Stomach smooth muscle (tissue), 2 donors: ENCODE data around the gene ZC3HAV1L.

Experiments used
- H3K27ac ChIP-seq: one replicate; pipeline ENCODE4 v1.7.0; 2013; ENCODE audit warnings: mild to moderate bottlenecking, low read length, inconsistent platforms
- H3K27me3 ChIP-seq, 2 donors: one replicate each; pipeline ENCODE4 v1.7.0; 2013; ENCODE audit warnings: low read length in 2 of 2; ENCODE audit not compliant: insufficient read depth in 2 of 2, control insufficient read depth in 1 of 2
- H3K36me3 ChIP-seq, 2 donors: one replicate each; pipeline ENCODE4 v1.7.0; 2013; ENCODE audit warnings: low read length in 2 of 2; ENCODE audit not compliant: control insufficient read depth in 2 of 2, insufficient read depth in 2 of 2
- H3K4me1 ChIP-seq: one replicate; pipeline ENCODE4 v1.7.0; 2013; ENCODE audit warnings: low read length; ENCODE audit not compliant: control insufficient read depth, insufficient read depth
- H3K4me3 ChIP-seq, 2 donors: one replicate each; pipeline ENCODE4 v1.7.0; 2013; ENCODE audit warnings: low read length in 2 of 2
- H3K9ac ChIP-seq, 2 donors: one replicate each; pipeline ENCODE4 v1.7.0; 2013; ENCODE audit warnings: low read length in 2 of 2, mild to moderate bottlenecking in 1 of 2
- H3K9me3 ChIP-seq, 2 donors: one replicate each; pipeline ENCODE4 v1.7.0; 2013; ENCODE audit warnings: low read length in 2 of 2; ENCODE audit not compliant: control insufficient read depth in 2 of 2
- donor health status: healthy.
- donor health status: Pancreatic carcinoma.

Gene ZC3HAV1L

DNA sequence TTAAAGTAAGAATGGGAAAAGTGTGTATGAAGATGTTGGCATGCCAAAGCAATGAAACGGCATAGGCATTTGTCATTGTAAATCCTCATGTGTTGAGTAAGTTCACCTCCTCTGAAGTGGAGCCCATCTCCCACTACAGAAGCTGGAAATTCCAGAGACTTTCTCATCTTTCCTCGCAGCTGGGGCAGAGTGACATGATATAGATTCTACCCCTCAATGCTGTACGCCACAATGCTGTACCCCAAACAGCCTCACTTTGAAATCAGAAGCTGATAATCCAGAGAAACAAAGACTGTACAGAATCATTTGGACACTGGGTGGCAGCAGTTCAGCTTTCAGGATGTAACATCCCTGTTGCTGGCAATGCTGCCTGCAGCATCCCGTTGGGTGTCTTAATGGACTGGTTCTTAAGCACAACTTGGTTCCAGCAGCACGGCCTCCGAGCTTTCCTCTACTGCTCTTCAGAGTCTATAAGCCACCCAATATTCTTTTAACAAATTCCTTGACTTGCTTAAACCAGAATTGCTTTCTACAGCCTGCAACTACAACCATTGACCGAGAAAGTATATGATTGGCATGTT, 18.8 kb downstream of the ZC3HAV1L start:
- Histone ChIP-seq H3K27me3 (no peaks in the 10 kb centered on the region), H3K27ac (no peak overlapping the region), H3K4me1 (no peaks in the 10 kb centered on the region), H3K9ac (no peak overlapping the region), H3K4me3 (no peak overlapping the region), H3K9me3 (no peaks in the 10 kb centered on the region), H3K36me3 (peaks cover 0 to 2% of the 10 kb centered on the region in 2 donors)

DNA sequence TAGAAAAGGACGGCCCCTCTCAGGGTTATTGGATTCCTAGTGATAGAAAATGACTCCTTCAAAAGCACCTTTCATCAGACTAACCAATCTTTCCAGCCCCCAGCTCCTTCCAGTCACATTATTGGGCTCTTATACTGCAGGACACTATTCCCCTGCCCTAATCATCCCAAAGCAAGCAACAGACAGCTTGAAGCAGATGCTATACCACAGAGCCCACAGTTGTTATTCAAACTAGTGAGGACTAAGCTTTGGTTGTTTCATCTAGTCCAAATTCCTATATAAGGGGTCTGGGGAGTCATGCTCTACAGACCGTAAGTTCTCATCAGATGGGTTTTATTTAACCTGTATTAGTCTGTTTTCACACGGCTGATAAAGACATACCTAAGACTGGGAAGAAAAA, 24.5 kb downstream of the ZC3HAV1L start:
- Histone ChIP-seq H3K9ac (no peak overlapping the region), H3K4me1 (no peaks in the 10 kb centered on the region), H3K4me3 (no peak overlapping the region), H3K9me3 (no peaks in the 10 kb centered on the region), H3K27ac (no peak overlapping the region), H3K27me3 (no peaks in the 10 kb centered on the region), H3K36me3 (no peaks in the 10 kb centered on the region)

DNA sequence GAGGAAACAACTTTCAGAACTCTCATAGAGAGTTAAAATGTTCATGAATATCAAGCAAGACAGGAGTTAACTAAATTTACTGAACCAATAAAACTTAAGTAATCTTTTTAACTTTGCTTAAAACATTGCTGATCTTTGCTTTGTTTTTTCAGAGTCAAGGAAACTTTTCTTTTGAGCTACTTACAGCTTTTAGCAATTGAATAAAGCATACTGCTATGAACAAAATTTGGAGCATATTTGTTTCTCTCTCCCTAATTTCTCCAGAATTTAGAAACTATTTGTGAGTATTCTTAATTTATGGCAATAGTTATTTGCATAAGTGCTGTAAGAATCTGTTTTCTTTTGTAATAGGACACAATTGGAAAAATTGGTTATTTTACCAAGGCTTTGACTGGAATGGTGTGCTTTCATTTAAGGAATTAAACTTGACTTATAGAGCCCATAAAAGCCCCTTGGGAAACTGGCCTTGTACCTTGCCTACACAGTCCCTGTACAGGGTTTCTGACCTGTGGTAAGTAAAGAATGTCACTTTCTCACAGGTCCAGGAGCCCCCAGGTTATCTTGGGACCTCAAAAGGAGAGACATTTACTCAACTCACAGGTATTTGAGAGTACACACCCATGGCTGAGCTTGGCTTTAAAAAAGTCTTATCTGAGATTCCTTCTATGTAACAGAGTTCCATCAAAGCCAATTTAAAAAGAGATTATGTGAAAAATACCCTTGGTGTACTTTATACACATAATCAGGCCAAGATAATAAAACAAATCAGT, 31.3 kb downstream of the ZC3HAV1L start:
- no peak overlapping the region for H3K27ac ChIP-seq
- H3K36me3 ChIP-seq, result no peaks in the 10 kb centered on the region

DNA sequence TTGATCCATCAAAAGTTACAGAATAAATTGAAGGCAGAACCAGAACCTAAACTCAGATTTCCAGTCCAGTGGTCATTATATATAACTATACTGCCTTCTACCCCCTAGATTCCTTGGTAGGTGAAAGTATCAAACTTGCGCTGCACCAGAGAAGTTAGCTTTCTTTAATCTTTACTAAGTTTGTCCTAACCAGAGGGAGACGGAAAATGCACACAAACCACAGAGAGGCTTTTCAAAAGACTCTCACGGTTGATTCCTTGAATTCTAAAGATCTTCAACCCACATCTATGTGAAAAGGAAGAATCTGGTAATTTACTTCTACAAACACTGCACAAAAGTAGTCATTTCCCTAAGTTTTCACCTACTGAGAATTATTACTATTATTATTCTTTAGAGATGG, 36.4 kb downstream of the ZC3HAV1L start:
- H3K4me1 ChIP-seq, result no peaks in the 10 kb centered on the region
- no peak overlapping the region for H3K27ac ChIP-seq
- H3K9me3 ChIP-seq, result no peaks in the 10 kb centered on the region
- H3K4me3 ChIP-seq, result no peak overlapping the region
- no peaks in the 10 kb centered on the region for H3K27me3 ChIP-seq
- H3K9ac ChIP-seq, result no peak overlapping the region
- H3K36me3 ChIP-seq, result no peaks in the 10 kb centered on the region

More for the DNA sequence above, 31.3 kb downstream of the ZC3HAV1L start:
- H3K9ac ChIP-seq, result no peak overlapping the region
- no peaks in the 10 kb centered on the region for H3K27me3 ChIP-seq
- H3K9me3 ChIP-seq, result no peaks in the 10 kb centered on the region
- H3K4me3 ChIP-seq, result no peak overlapping the region
- H3K4me1 ChIP-seq, result no peaks in the 10 kb centered on the region

DNA sequence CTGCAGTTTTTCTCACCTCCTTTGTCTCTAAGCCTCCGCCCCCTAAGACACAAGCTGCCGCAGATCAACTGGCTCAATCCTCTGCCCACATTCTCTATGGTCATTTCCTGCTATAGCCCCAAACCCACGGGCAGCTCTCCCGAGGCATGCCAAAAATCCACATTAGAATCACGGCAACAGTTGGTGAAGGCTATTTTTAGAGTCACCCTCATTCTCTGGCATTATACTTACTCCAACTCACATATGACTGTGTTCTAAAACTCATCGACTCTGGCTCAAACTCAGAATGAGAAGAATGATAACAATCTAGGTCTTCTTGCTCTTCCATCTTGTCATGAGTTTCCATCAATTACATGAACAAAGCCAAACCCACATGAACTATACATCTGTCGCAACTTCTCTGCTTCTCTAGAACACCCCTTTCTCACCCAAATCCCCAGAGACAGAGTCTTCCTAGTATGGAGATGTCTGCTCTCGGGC, 43.8 kb downstream of the ZC3HAV1L start:
- no peak overlapping the region for H3K27ac ChIP-seq
- H3K27me3 ChIP-seq, result no peaks in the 10 kb centered on the region
- no peaks in the 10 kb centered on the region for H3K9me3 ChIP-seq
- H3K4me3 ChIP-seq, result no peak overlapping the region
- H3K9ac ChIP-seq, result no peak overlapping the region
- no peaks in the 10 kb centered on the region for H3K4me1 ChIP-seq
- H3K36me3 ChIP-seq, result no peaks in the 10 kb centered on the region

DNA sequence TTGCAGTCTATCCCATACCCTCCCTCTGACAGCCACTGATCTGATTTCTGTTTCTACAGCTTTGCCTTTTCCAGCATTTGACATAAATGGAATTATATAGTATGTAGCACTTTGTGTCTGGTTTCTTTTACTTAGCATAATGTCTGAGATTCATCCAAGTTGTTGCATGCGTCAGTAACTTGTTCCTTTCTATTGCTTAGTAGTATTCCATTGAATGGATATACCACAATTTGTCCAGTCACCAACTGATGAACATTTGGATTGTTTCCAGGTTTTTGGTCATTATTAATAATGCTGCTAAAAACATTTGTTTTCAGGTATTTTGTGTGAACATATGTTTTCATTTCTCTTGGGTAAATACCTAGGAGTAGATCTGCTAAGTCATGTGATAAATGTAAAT, 48.2 kb downstream of the ZC3HAV1L start:
- no peaks in the 10 kb centered on the region for H3K27me3 ChIP-seq

DNA sequence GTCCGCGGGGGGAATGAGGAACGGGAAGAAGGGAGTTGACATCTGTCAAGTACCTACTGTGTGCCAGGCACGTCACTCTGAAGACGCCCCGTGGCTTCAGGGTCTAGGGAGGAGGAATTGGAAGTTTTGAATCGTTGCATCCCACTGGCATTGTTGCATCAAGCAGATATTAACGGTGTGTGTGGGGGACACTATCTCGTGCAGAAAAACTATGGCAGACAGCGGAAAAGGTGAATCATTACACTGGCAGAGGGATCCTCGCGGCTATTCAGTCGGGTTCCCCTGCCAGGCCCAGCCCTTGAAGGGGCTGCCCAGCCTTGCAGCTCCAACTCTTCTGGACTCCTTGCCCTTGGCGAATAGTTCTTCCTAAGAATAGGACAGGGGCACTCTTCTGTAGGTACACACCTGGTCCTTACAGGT, 53.6 kb downstream of the ZC3HAV1L start:
- Histone ChIP-seq H3K9ac (peak overlapping the region; percentile 16 to 42), H3K27me3 (no peaks in the 10 kb centered on the region), H3K4me3 (peak overlapping the region; percentile 64 to 75), H3K27ac (no peak overlapping the region), H3K36me3 (no peaks in the 10 kb centered on the region), H3K9me3 (no peaks in the 10 kb centered on the region), H3K4me1 (peaks cover 20% of the 10 kb centered on the region)

More for the DNA sequence above, 48.2 kb downstream of the ZC3HAV1L start:
- no peak overlapping the region for H3K27ac ChIP-seq
- H3K36me3 ChIP-seq, result no peaks in the 10 kb centered on the region
- no peak overlapping the region for H3K4me3 ChIP-seq
- H3K4me1 ChIP-seq, result no peaks in the 10 kb centered on the region
- H3K9ac ChIP-seq, result no peak overlapping the region
- H3K9me3 ChIP-seq, result no peaks in the 10 kb centered on the region

DNA sequence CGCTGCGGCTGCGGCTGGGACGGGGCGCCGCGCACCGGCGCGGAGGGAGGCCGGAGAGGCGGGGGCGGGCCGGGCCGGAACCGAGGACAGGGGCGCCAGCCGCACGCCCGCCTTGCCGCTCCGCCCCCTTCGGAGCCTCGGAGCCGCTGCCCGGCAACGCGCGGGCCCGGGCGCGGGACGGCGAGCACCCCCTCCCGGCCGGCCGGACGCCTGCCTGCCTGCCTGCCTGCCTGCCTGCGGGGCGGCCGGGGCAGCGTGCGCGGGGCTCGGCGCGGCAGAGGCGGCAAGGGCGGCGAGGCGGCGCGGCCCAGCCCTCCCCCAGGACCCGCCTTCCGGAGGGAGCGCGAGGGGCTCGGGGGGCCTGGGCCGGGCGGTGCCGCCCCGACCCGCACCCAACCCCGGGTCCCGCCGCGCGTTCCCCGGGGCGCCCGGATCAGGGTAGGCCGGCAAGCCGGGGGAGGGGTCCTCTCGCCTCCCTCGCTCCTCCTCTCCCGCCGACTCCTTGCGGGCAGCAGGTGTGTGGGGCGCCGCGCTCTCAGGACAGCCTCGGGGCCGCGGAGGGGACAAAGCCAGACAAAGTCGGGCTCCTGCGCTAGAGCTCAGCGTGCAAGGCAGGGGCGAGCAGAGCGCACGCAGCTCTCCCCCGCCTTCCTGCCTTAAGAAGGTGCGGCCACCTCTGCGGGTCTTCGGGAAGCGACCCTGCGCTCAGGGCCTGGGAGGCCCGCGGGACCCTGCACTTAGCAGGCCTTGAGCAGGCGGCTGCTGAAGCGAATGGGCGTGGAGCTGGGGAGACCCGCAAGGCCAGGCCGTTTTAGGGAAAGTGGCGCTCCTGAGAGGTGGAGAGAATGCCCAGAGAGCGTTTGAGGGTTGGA, 54.3 kb downstream of the ZC3HAV1L start, which contains the start of gene KIAA1549:
Gene KIAA1549 (minus strand): TSS at position 58 of the 872 bp plus-strand sequence. CDS start 120 bp downstream, outside the sequence.
- Histone ChIP-seq H3K36me3 (no peaks in the 10 kb centered on the region), H3K4me3 (peak within 1 kb of the TSS; percentile 73 to 76), H3K27ac (no peak within 1 kb of the TSS), H3K4me1 (peaks cover 20% of the 10 kb centered on the region), H3K27me3 (no peaks in the 10 kb centered on the region), H3K9me3 (no peaks in the 10 kb centered on the region), H3K9ac (peak within 1 kb of the TSS; percentile 42 to 64)

DNA sequence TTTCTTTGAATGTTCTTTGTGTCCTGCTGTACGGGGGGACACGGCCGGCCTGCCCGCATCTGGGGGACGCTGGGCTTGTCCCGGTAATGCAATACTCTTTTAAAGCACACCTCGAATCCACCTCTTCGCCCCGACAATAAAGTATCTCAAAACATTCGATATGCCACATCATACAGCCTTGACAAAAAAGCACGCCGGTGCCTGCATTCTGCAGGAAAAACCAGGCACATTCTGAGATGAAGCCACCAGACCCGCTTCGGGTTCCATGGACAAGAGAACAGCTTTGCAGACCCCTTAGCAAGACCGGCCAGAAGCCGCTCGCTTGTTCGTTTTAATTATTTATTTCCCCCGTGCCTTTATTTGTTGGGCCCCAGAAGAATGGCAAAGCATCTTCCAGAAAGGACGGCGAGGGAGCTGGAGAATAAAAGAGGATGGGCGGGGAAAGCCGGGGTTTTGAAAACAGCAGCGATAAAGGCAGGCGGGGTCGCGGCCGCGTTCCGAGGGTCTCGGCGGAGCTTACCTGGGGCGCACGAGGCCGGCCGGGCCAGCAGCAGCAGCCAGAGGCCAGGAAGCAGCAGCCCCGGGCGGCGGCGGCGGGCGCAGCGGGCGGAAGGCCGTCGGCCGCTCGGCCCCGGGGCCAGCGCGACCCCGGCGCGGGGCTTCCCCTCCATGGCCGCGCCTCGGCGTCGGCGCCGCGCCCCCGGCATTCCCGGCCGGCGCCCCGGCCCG, 55.1 kb downstream of the ZC3HAV1L start:
- Histone ChIP-seq H3K9ac (peak overlapping the region; percentile 29 to 64), H3K27ac (no peak overlapping the region), H3K36me3 (no peaks in the 10 kb centered on the region)

DNA sequence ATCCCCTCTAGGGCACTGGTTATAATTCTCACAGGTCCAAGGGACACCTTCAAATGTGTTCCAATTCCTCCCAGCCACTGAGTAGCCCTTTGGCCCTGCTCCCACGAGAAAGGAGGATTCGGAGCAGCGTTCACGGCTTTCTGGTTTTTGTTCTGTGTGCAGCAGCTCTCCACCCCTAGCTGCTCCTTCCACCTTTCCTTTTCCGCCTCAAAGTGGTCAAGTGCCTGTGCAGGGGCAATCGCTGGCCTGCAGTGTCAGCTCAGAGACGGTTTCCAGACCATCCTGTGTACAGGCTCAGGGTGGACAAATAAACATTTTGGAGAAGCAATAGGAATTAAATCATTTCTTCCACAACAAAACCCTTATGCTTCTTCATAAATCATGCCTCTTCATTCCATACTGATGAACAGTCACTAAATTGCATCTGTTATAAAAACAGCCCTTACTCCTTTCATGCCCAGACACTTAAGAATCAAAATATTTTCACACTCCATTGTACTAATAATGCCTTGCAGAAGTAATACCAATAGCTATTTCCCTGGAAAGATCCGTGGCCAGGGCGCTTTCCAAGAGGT, 55.8 kb downstream of the ZC3HAV1L start:
- H3K9me3 ChIP-seq, result no peaks in the 10 kb centered on the region
- no peak overlapping the region for H3K9ac ChIP-seq
- peak overlapping the region; percentile 73 to 76 for H3K4me3 ChIP-seq
- no peaks in the 10 kb centered on the region for H3K27me3 ChIP-seq
- peaks cover 20% of the 10 kb centered on the region for H3K4me1 ChIP-seq
- no peaks in the 10 kb centered on the region for H3K36me3 ChIP-seq
- H3K27ac ChIP-seq, result no peak overlapping the region

More for the DNA sequence above, 55.1 kb downstream of the ZC3HAV1L start:
- Histone ChIP-seq H3K4me3 (peak overlapping the region; percentile 73 to 76), H3K4me1 (peaks cover 20% of the 10 kb centered on the region), H3K27me3 (no peaks in the 10 kb centered on the region), H3K9me3 (no peaks in the 10 kb centered on the region)
